ENCODE data around the gene OR2H2. TPM values are rescaled to one million over a fixed set of nuclear protein-coding genes. Genes with fewer than 3 reads are reported as not detected.

The OR2H2 gene
- total RNA-seq, 1 donor, result not detected

DNA sequence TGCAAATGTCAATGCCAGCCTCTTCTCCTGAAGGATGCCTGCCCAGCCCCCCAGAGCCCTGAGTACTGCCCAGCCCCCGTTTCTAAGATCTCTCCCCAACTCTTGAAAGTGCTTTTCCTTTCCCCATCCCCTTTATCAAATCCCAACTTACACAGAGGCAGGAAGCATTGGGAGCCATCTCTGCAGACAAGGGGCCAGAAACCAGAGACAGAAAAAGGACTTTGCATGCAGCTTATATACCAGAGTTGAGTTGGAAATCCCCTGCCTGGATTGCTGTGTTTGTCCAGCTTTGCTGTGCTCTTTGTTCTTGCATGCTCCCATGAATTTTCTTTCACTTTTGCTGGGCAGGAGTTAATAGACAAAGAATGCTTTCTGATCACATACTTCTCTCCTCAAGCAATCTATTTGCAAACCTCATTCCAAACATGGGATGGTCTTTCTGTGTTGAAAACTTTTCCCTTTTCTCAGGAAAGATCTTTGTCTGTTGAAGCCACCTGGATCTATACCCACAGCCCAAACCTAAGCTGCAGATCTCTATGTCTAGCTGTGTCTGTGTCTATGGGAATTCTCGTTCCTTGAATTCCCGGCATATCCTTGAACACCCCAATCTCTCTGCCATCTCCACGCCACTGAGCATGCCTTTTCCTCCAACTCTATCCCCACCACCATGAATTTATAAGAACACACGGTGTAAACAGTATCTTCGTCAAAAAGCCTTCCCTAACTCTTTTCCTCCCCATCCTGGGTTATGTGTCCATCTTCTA, 25.2 kb upstream of the OR2H2 start, which contains the start of gene UBD:
Gene UBD, minus strand, starts transcription at position 209 of the 764 bp plus-strand sequence. Its CDS starts 31 bp downstream, at position 178.
- no peak within 1 kb of the TSS for H2AFZ ChIP-seq (ENCODE audit: low read length)
- no peaks in the 10 kb centered on the region for H3K4me1 ChIP-seq (ENCODE audit: insufficient read depth, low read length)
- no peaks in the 10 kb centered on the region for H3K9me3 ChIP-seq (ENCODE audit: low read depth, low read length)
- H4K20me1 ChIP-seq (ENCODE audit: insufficient read depth, low read length), result no peaks in the 10 kb centered on the region
- no peak within 1 kb of the TSS for H3K27ac ChIP-seq (ENCODE audit: low read depth, low read length)
- no peaks in the 10 kb centered on the region for H3K36me3 ChIP-seq (ENCODE audit: insufficient read depth, low read length)
- peaks cover under 1% of the 10 kb centered on the region for H3K27me3 ChIP-seq (ENCODE audit: insufficient read depth, low read length)
- no peak within 1 kb of the TSS for H3K4me3 ChIP-seq (ENCODE audit: insufficient read depth, low read length)
- no peaks in the 10 kb centered on the region for H3K79me2 ChIP-seq (ENCODE audit: insufficient read depth, low read length)
- no peak for DNase-seq (ENCODE audit: insufficient read length, low spot score, missing footprints)
- TF ChIP-seq, protein P1, sequence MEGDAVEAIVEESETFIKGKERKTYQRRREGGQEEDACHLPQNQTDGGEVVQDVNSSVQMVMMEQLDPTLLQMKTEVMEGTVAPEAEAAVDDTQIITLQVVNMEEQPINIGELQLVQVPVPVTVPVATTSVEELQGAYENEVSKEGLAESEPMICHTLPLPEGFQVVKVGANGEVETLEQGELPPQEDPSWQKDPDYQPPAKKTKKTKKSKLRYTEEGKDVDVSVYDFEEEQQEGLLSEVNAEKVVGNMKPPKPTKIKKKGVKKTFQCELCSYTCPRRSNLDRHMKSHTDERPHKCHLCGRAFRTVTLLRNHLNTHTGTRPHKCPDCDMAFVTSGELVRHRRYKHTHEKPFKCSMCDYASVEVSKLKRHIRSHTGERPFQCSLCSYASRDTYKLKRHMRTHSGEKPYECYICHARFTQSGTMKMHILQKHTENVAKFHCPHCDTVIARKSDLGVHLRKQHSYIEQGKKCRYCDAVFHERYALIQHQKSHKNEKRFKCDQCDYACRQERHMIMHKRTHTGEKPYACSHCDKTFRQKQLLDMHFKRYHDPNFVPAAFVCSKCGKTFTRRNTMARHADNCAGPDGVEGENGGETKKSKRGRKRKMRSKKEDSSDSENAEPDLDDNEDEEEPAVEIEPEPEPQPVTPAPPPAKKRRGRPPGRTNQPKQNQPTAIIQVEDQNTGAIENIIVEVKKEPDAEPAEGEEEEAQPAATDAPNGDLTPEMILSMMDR (IDR thresholded peaks at IDR 0.05; ENCODE audit: extremely low read depth, low read depth, low read length), result no peak
- H3K4me2 ChIP-seq (ENCODE audit: insufficient read depth, low read length), result no peak within 1 kb of the TSS

DNA sequence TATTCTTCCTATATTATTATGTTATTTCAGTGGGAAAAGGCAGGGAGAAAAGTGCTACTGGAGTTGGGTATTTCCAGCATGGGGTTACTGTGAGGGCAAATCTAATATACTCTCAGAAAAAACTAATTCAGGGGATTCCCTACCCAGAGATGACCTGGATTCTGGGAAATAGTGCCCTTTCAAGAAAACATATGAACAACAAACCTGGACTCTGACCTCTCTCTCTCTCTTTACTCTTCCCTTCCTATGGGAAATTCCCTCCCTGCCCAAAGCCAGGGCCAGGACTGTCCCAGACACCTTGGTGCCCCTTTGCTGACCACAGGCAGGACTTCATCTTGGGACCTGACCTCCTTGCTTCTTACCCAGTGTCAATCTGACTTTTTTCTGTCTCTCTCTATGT, 23.8 kb upstream of the OR2H2 start:
- no peaks in the 10 kb centered on the region for H4K20me1 ChIP-seq (ENCODE audit: insufficient read depth, low read length)
- no peak overlapping the region for H3K4me2 ChIP-seq (ENCODE audit: insufficient read depth, low read length)
- H3K27ac ChIP-seq (ENCODE audit: low read depth, low read length), result no peak overlapping the region
- no peaks in the 10 kb centered on the region for H3K9me3 ChIP-seq (ENCODE audit: low read depth, low read length)
- H3K36me3 ChIP-seq (ENCODE audit: insufficient read depth, low read length), result no peaks in the 10 kb centered on the region
- no peaks in the 10 kb centered on the region for H3K27me3 ChIP-seq (ENCODE audit: insufficient read depth, low read length)
- no peak overlapping the region for H2AFZ ChIP-seq (ENCODE audit: low read length)
- no peak for DNase-seq (ENCODE audit: insufficient read length, low spot score, missing footprints)
- no peaks in the 10 kb centered on the region for H3K79me2 ChIP-seq (ENCODE audit: insufficient read depth, low read length)
- TF ChIP-seq, protein P1 (IDR thresholded peaks at IDR 0.05; ENCODE audit: extremely low read depth, low read depth, low read length), result no peak
- H3K4me3 ChIP-seq (ENCODE audit: insufficient read depth, low read length), result no peak overlapping the region
- H3K4me1 ChIP-seq (ENCODE audit: insufficient read depth, low read length), result no peaks in the 10 kb centered on the region

DNA sequence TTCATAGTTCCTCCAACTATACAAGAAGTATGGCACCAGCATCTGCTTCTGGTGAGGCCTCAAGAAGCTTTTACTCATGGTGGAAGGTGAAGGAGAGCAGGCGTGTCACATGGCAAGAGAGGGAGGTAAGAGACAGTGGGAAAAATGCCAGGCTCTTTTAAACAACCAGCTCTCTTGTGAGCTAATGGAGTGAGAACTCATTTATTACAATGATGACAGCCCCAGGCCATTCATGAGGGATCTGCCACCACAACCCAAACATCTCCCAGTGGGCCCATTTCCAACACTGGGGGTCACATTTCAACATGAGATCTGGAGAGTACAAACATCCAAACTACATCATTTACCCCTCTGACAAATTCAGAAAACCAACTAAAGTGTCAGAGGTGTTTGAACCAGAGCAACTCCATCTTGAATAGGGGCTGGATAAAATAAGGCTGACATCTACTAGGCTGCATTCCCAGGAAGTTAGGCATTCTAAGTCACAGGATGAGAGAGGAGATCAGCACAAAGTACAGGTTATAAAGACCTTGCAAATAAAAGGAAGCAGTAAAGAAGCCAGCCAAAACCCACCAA, 23.2 kb upstream of the OR2H2 start:
- Histone ChIP-seq H3K27ac (ENCODE audit: low read depth, low read length) (no peak overlapping the region), H3K4me2 (ENCODE audit: insufficient read depth, low read length) (no peak overlapping the region), H4K20me1 (ENCODE audit: insufficient read depth, low read length) (no peaks in the 10 kb centered on the region), H3K9me3 (ENCODE audit: low read depth, low read length) (no peaks in the 10 kb centered on the region), H3K36me3 (ENCODE audit: insufficient read depth, low read length) (no peaks in the 10 kb centered on the region), H3K4me3 (ENCODE audit: insufficient read depth, low read length) (no peak overlapping the region), H3K4me1 (ENCODE audit: insufficient read depth, low read length) (no peaks in the 10 kb centered on the region), H3K27me3 (ENCODE audit: insufficient read depth, low read length) (no peaks in the 10 kb centered on the region), H2AFZ (ENCODE audit: low read length) (no peak overlapping the region), H3K79me2 (ENCODE audit: insufficient read depth, low read length) (no peaks in the 10 kb centered on the region)
- TF ChIP-seq, protein P1 (IDR thresholded peaks at IDR 0.05; ENCODE audit: extremely low read depth, low read depth, low read length), result no peak
- no peak for DNase-seq (ENCODE audit: insufficient read length, low spot score, missing footprints)

DNA sequence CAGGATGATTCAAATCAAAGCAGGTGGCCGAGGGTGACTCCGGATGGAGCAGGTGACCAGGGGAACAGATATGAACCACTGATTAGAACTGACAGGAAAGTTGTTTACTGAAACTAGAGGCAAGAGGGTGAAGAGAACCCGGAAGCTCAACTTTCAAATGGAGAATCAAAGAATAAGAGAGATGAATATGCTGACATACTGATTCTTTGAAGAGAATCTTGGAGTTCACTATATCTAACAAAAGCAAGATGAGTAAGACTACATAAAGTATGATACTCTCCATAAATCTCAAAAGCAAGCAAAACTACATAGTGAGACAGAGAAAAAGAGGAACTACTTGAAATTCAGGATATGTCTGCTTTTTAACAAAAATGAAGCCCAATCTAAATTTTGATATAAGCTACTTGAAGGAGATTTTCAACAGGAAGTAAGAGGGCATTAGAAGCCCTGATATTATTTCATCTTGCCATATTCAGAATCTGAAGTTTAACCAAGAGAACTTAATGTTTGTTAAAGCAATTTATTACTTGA, 21.4 kb upstream of the OR2H2 start:
- no peaks in the 10 kb centered on the region for H3K27me3 ChIP-seq (ENCODE audit: insufficient read depth, low read length)
- no peaks in the 10 kb centered on the region for H3K79me2 ChIP-seq (ENCODE audit: insufficient read depth, low read length)
- DNase-seq (ENCODE audit: insufficient read length, low spot score, missing footprints), result no peak
- no peaks in the 10 kb centered on the region for H3K9me3 ChIP-seq (ENCODE audit: low read depth, low read length)
- H4K20me1 ChIP-seq (ENCODE audit: insufficient read depth, low read length), result no peaks in the 10 kb centered on the region
- H3K27ac ChIP-seq (ENCODE audit: low read depth, low read length), result no peak overlapping the region
- H3K4me1 ChIP-seq (ENCODE audit: insufficient read depth, low read length), result no peaks in the 10 kb centered on the region
- H3K4me3 ChIP-seq (ENCODE audit: insufficient read depth, low read length), result no peak overlapping the region
- no peak overlapping the region for H3K4me2 ChIP-seq (ENCODE audit: insufficient read depth, low read length)
- no peaks in the 10 kb centered on the region for H3K36me3 ChIP-seq (ENCODE audit: insufficient read depth, low read length)
- TF ChIP-seq, protein P1 (IDR thresholded peaks at IDR 0.05; ENCODE audit: extremely low read depth, low read depth, low read length), result no peak
- H2AFZ ChIP-seq (ENCODE audit: low read length), result no peak overlapping the region

Data from osteoblast (primary cell).